ENCODE data around the gene GCAT. TPM values are rescaled to one million over a fixed set of nuclear protein-coding genes. Genes with fewer than 3 reads are reported as not detected.

The GCAT gene
- total and polyA plus RNA-seq, 4 donors = 9.3 to 31.1 (median 14.5) TPM

- H3K4me1 ChIP-seq (ENCODE audit: control insufficient read depth in 5 of 5, insufficient read depth in 5 of 5, low read length in 5 of 5) = peaks cover 0 to 6% (median 0%) of the 10 kb centered on the region in 5 donors
- H3K9me3 ChIP-seq (ENCODE audit: control insufficient read depth in 4 of 4, insufficient read depth in 3 of 4, low read length in 3 of 4) = no peaks in the 10 kb centered on the region
- peak in 2 of 3 donors; percentile 22 to 39 for DNase-seq
- H3K4me3 ChIP-seq = peak overlapping the region; percentile 53
- H3K36me3 ChIP-seq (ENCODE audit: control insufficient read depth in 4 of 4, insufficient read depth in 4 of 4, low read length in 4 of 4) = peaks cover 0 to 8% (median 0%) of the 10 kb centered on the region in 4 donors
- 7 to 9% methylated on average over 113 to 135 of the region's 135 CpGs for WGBS, 2 donors
- no peak for ATAC-seq (ENCODE audit: insufficient read depth, low FRiP score)
- no peak overlapping the region for H3K9ac ChIP-seq (ENCODE audit: insufficient read depth in 1 of 2, low read length in 2 of 2)
- no peak for TF ChIP-seq CTCF (IDR thresholded peaks at IDR 0.05; ENCODE audit: control extremely low read depth, extremely low read depth)
- H3K27ac ChIP-seq (ENCODE audit: low read depth in 1 of 2, low read length in 1 of 2) = no peak overlapping the region
- peaks cover 4 to 38% (median 38%) of the 10 kb centered on the region in 3 donors for H3K27me3 ChIP-seq (ENCODE audit: control insufficient read depth in 3 of 3, insufficient read depth in 3 of 3, low read length in 2 of 3)
Measured at GRCh38 chr22:37824674-37825641, 17.2 kb downstream of the GCAT start.

DNA sequence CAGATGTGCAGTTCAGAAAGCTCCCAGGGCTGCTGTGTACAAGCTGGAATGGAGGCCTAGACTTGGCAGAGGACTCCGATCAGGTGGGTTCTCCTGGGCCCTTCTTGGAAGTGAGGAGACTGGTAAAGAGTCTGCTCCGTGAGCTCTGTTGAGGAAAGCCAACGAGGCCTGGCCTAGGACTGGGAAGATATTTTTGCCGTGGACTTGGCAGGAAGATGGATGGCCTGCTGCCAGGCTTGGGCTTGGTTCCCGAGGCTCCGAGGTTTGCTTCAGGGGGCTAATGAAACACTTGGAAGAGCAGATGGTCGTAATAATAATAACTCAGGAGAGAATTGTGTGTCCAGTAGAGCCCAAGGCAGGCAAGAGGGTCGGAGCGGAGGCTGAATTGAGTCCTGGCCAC, 19.3 kb downstream of the GCAT start:
- Histone ChIP-seq H3K9ac (ENCODE audit: insufficient read depth in 1 of 2, low read length in 2 of 2) (no peak overlapping the region), H3K4me1 (ENCODE audit: control insufficient read depth in 5 of 5, insufficient read depth in 5 of 5, low read length in 5 of 5) (peaks cover 0 to 6% (median 0%) of the 10 kb centered on the region in 5 donors), H3K4me3 (no peak overlapping the region), H3K27ac (ENCODE audit: low read depth in 1 of 2, low read length in 1 of 2) (no peak overlapping the region), H3K9me3 (ENCODE audit: control insufficient read depth in 4 of 4, insufficient read depth in 3 of 4, low read length in 3 of 4) (no peaks in the 10 kb centered on the region), H3K36me3 (ENCODE audit: control insufficient read depth in 4 of 4, insufficient read depth in 4 of 4, low read length in 4 of 4) (peaks cover 0 to 27% (median 6%) of the 10 kb centered on the region in 4 donors), H3K27me3 (ENCODE audit: control insufficient read depth in 3 of 3, insufficient read depth in 3 of 3, low read length in 2 of 3) (peaks cover 4 to 23% (median 21%) of the 10 kb centered on the region in 3 donors)
- 54 to 72% methylated on average over 9 of the region's 9 CpGs for WGBS, 2 donors
- DNase-seq = peak; percentile 51 to 76 (median 61)
- no peak for ATAC-seq (ENCODE audit: insufficient read depth, low FRiP score)
- no peak for TF ChIP-seq CTCF (IDR thresholded peaks at IDR 0.05; ENCODE audit: control extremely low read depth, extremely low read depth)

DNA sequence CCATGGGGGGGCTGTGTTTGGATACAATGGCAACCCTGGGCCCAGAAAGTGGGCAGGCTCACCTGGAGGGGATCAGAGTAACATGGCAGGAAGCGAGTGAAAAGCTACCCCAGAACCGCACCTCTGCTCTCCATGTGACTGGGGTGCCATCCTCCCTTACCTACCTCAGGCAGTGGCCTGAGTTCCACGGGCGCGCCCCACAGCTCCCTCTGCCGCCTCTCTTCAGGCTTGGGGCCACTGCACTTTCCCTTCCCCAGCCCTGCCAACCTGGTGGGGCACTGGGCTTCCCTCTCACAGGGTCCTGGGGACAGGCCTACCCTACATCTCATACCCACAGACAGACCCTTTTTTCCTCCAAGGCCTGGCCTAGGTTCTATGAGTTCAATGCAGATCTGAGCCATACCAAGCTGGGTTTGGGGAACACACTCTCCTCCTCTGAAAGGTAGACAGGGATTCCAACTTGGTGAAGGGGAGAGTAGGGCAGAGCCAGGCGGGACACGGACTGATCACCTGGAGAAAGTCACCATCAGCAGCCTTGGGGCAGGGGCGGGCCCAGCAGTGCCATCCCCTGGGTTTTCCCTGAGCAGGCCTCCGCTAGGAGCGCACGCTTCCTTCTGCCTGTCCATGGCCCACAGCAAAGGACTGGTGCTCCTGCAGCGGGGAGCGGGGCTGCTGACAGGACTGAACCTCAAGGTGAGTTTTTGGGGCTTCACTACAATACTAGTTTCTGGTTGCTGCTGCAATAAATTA, 22.5 kb downstream of the GCAT start:
- DNase-seq (no peak), ATAC-seq (ENCODE audit: insufficient read depth, low FRiP score) (no peak)
- peaks cover 21 to 50% (median 28%) of the 10 kb centered on the region in 4 donors for H3K36me3 ChIP-seq (ENCODE audit: control insufficient read depth in 4 of 4, insufficient read depth in 4 of 4, low read length in 4 of 4)
- peaks cover 0 to 6% (median 0%) of the 10 kb centered on the region in 5 donors for H3K4me1 ChIP-seq (ENCODE audit: control insufficient read depth in 5 of 5, insufficient read depth in 5 of 5, low read length in 5 of 5)
- no peak overlapping the region for H3K9ac ChIP-seq (ENCODE audit: insufficient read depth in 1 of 2, low read length in 2 of 2)
- no peaks in the 10 kb centered on the region for H3K9me3 ChIP-seq (ENCODE audit: control insufficient read depth in 4 of 4, insufficient read depth in 3 of 4, low read length in 3 of 4)
- TF ChIP-seq CTCF (IDR thresholded peaks at IDR 0.05; ENCODE audit: control extremely low read depth, extremely low read depth) = no peak
- no peak overlapping the region for H3K27ac ChIP-seq (ENCODE audit: low read depth in 1 of 2, low read length in 1 of 2)
- H3K4me3 ChIP-seq = no peak overlapping the region
- no peaks in the 10 kb centered on the region for H3K27me3 ChIP-seq (ENCODE audit: control insufficient read depth in 3 of 3, insufficient read depth in 3 of 3, low read length in 2 of 3)
- WGBS, 2 donors = 93 to 97% methylated on average over 14 of the region's 14 CpGs
